Cardiac muscle cell (in vitro differentiated cells and primary cell): Measurements from ENCODE around the gene PLEKHG3. TPM values are rescaled to one million over a fixed set of nuclear protein-coding genes. Genes with fewer than 3 reads are reported as not detected.

ENCODE experiments used
- DNase-seq, 2 donors: peaks; one replicate each; pipeline versions ENCODE4 v3.0.0 to v3.0.0-alpha.2; 2010 to 2017; ENCODE audit warnings: low read depth in 1 of 2, low spot score in 1 of 2
- H3K27ac ChIP-seq: fragments of 200-600 bp; sonication (generic); 2 replicates; pipeline ENCODE4 v1.5.1; 2016
- H3K27me3 ChIP-seq: fragments of 200-600 bp; sonication (generic); 2 replicates; pipeline ENCODE4 v1.6.0; 2016; ENCODE audit warnings: control low read depth
- H3K36me3 ChIP-seq: fragments of 200-600 bp; sonication (generic); 2 replicates; pipeline ENCODE4 v1.5.1; 2016; ENCODE audit warnings: control low read depth
- H3K4me1 ChIP-seq: fragments of 200-600 bp; sonication (generic); 2 replicates; pipeline ENCODE4 v1.8.1; 2017; ENCODE audit warnings: low read depth, mild to moderate bottlenecking, mixed run types
- H3K4me3 ChIP-seq: fragments of 200-600 bp; sonication (generic); 2 replicates; pipeline ENCODE4 v1.5.1; 2016; ENCODE audit warnings: mild to moderate bottlenecking
- H3K9me3 ChIP-seq: fragments of 200-600 bp; sonication (generic); 2 replicates; pipeline ENCODE4 v1.5.1; 2017; ENCODE audit warnings: low read depth, mild to moderate bottlenecking, control low read depth
- CTCF ChIP-seq: IDR thresholded peaks from 2 replicates; pipeline ENCODE4 v1.5.1; 2012; ENCODE audit warnings: low read depth, mild to moderate bottlenecking, low read length
- polyA plus RNA-seq: library from polyadenylated mRNA; unstranded; fragments of >200 nt; fragmentation: Nextera tagmentation; extraction: Ambion mirVana; gene quantifications from 2 replicates; pipeline ENCODE4 v1.2.1, GENCODE V29; 2016
- total RNA-seq: library from RNA; depleted of rRNA; stranded (reverse); fragments of >200 nt; gene quantifications from 2 replicates; pipeline ENCODE4 v1.2.3, GENCODE V29; 2016

The PLEKHG3 gene
- total and polyA plus RNA-seq, 2 experiments from 2014 or later = 19.2 to 72.2 TPM

- H3K36me3 ChIP-seq = no peaks in the 10 kb centered on the region
- no peak for TF ChIP-seq CTCF
- H3K9me3 ChIP-seq = no peaks in the 10 kb centered on the region
- no peak overlapping the region for H3K4me3 ChIP-seq
- peaks cover 12% of the 10 kb centered on the region for H3K4me1 ChIP-seq
- H3K27me3 ChIP-seq = no peaks in the 10 kb centered on the region
- no peak overlapping the region for H3K27ac ChIP-seq
- DNase-seq = no peak
Observed at GRCh38 chr14:64693810-64694165, 10.4 kb upstream of the PLEKHG3 start.

- H3K36me3 ChIP-seq = no peaks in the 10 kb centered on the region
- no peak overlapping the region for H3K4me3 ChIP-seq
- no peaks in the 10 kb centered on the region for H3K27me3 ChIP-seq
- no peak for TF ChIP-seq CTCF
- peaks cover 17% of the 10 kb centered on the region for H3K4me1 ChIP-seq
- no peak overlapping the region for H3K27ac ChIP-seq
- no peak for DNase-seq
- no peaks in the 10 kb centered on the region for H3K9me3 ChIP-seq
Observed at GRCh38 chr14:64695071-64695470, 9.2 kb upstream of the PLEKHG3 start.

GRCh38 chr14:64696355-64696857 is 7.8 kb upstream of the PLEKHG3 start:
- no peak overlapping the region for H3K27ac ChIP-seq
- H3K36me3 ChIP-seq = no peaks in the 10 kb centered on the region
- no peak for DNase-seq
- no peaks in the 10 kb centered on the region for H3K9me3 ChIP-seq
- TF ChIP-seq CTCF = no peak
- peaks cover 17% of the 10 kb centered on the region for H3K4me1 ChIP-seq
- no peaks in the 10 kb centered on the region for H3K27me3 ChIP-seq
- H3K4me3 ChIP-seq = no peak overlapping the region

- Histone ChIP-seq H3K27me3 (no peaks in the 10 kb centered on the region), H3K27ac (no peak overlapping the region), H3K4me3 (no peak overlapping the region), H3K36me3 (no peaks in the 10 kb centered on the region), H3K4me1 (peaks cover 28% of the 10 kb centered on the region), H3K9me3 (no peaks in the 10 kb centered on the region)
- no peak for DNase-seq
- TF ChIP-seq CTCF = no peak
Observed at GRCh38 chr14:64698903-64699302, 5.3 kb upstream of the PLEKHG3 start.

GRCh38 chr14:64700290-64700689 is 3.9 kb upstream of the PLEKHG3 start:
- no peaks in the 10 kb centered on the region for H3K27me3 ChIP-seq
- peaks cover 20% of the 10 kb centered on the region for H3K4me1 ChIP-seq
- TF ChIP-seq CTCF = no peak
- no peak overlapping the region for H3K4me3 ChIP-seq
- no peaks in the 10 kb centered on the region for H3K9me3 ChIP-seq
- no peaks in the 10 kb centered on the region for H3K36me3 ChIP-seq
- H3K27ac ChIP-seq = no peak overlapping the region
- no peak for DNase-seq

GRCh38 chr14:64700894-64701293 is 3.3 kb upstream of the PLEKHG3 start:
- no peak for DNase-seq
- Histone ChIP-seq H3K27ac (no peak overlapping the region), H3K4me1 (peaks cover 24% of the 10 kb centered on the region), H3K9me3 (no peaks in the 10 kb centered on the region), H3K27me3 (no peaks in the 10 kb centered on the region), H3K4me3 (no peak overlapping the region), H3K36me3 (no peaks in the 10 kb centered on the region)
- no peak for TF ChIP-seq CTCF
